PFSK-1 (cell line): ENCODE data around the gene CA4.

ENCODE experiments used
- FOXP2 ChIP-seq: optimal IDR thresholded peaks from 2 replicates; pipeline ENCODE3; 2011; ENCODE audit warnings: borderline replicate concordance, control low read depth, inconsistent platforms; ENCODE audit not compliant: insufficient read depth; ENCODE audit errors: extremely low read length, extremely low read depth
- POLR2AphosphoS5 ChIP-seq: IDR thresholded peaks from 2 replicates; pipeline ENCODE4 v1.6.1; 2012; ENCODE audit warnings: low read depth, mild to moderate bottlenecking, control low read depth, low read length, moderate library complexity
- REST ChIP-seq, 2 experiments: IDR thresholded peaks; 2 replicates each; pipeline versions ENCODE4 v1.6.1 to v1.8.0; 2011 to 2012; ENCODE audit warnings: low read depth in 2 of 2, low read length in 2 of 2, control low read depth in 1 of 2, inconsistent platforms in 1 of 2, mild to moderate bottlenecking in 1 of 2, moderate library complexity in 1 of 2; ENCODE audit not compliant: insufficient read depth in 1 of 2
- SIN3A ChIP-seq: IDR thresholded peaks from 2 replicates; pipeline ENCODE4 v1.6.1; 2012; ENCODE audit warnings: mild to moderate bottlenecking, low read length, moderate library complexity, borderline replicate concordance; ENCODE audit not compliant: insufficient read depth
- TAF1 ChIP-seq: IDR thresholded peaks from 2 replicates; pipeline ENCODE4 v1.6.1; 2012; ENCODE audit warnings: low read length, control low read depth, borderline replicate concordance; ENCODE audit not compliant: insufficient read depth

GRCh38 chr17:60188759-60189158, 39.0 kb downstream of the CA4 start:
- TF ChIP-seq REST (IDR thresholded peaks at IDR 0.05; ENCODE audit: insufficient read depth in 1 of 2, low read depth in 2 of 2, low read length in 2 of 2) (no peak), POLR2AphosphoS5 (no peak), TAF1 (no peak), SIN3A (no peak), FOXP2 (no peak)
